Measurements from ENCODE around the gene ETFB.

Gene ETFB

DNA sequence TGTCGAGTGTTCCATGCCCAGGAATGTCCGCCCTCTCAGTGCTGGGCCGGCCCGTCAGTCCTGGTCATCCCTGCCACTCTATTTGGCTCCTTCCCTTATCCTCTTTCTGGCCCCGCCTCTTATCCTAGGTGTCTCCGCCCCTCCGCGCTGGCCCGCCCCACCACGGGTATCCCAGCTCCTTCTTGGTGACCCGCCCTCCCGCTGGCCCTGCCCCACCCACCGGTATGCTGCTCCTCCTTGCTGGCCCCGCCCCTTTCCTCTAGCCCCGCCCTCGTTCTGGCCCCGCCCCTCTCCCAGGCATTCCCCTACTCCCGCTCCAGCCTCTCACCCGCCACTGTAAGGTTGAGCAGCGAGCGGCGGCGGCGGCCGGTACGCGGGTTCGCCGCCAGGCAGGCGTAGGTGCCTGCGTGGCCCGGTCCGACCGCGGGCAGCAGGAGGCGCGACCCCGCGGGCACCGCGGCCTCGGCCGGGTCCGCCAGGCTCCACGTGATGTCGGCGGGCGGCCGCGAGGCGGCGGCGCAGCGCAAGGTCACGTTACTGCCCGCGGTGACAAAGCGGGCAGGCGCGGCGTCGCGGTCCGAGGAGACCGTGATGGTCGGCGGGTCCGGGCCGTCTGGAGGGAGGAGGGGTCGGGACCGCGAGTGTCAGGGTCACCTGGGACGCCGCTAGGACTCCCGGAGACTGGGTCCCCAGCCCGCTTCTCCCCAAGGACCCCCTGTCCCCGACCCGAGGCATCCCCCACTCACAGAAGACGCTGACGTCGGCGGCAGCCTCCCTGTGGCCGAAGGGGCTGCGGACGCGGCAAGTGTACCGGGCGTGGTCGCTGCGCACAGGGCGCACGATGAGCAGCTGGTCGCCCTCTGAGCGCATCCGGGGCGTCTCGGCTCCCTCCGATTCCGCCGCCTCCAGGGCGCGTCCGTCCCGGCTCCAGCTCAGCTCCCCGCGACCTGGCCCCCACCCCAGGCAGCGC, 26.2 kb downstream of the ETFB start:
- Histone ChIP-seq H3K36me3 (ENCODE audit: control insufficient read depth, insufficient read depth, low read length) (no peaks in the 10 kb centered on the region), H3K27me3 (replicated peaks; ENCODE audit: control insufficient read depth, insufficient read depth, low read length, poor library complexity, severe bottlenecking) (no peaks in the 10 kb centered on the region), H3K4me1 (ENCODE audit: control insufficient read depth, insufficient read depth, low read length, poor library complexity, severe bottlenecking) (peaks cover 15% of the 10 kb centered on the region), H3K27ac (ENCODE audit: insufficient read depth, low read length, poor library complexity, severe bottlenecking) (peak overlapping the region; percentile 23), H3K9me3 (ENCODE audit: control insufficient read depth, low read length) (no peaks in the 10 kb centered on the region), H3K4me3 (ENCODE audit: insufficient read depth, low read depth, low read length, poor library complexity, severe bottlenecking) (peak overlapping the region; percentile 68)
- peak; percentile 85 to 94 (median 87) for DNase-seq

- Histone ChIP-seq H3K27me3 (replicated peaks; ENCODE audit: control insufficient read depth, insufficient read depth, low read length, poor library complexity, severe bottlenecking) (no peaks in the 10 kb centered on the region), H3K4me1 (ENCODE audit: control insufficient read depth, insufficient read depth, low read length, poor library complexity, severe bottlenecking) (peaks cover 15% of the 10 kb centered on the region), H3K27ac (ENCODE audit: insufficient read depth, low read length, poor library complexity, severe bottlenecking) (peak overlapping the region; percentile 2), H3K36me3 (ENCODE audit: control insufficient read depth, insufficient read depth, low read length) (no peaks in the 10 kb centered on the region), H3K9me3 (ENCODE audit: control insufficient read depth, low read length) (no peaks in the 10 kb centered on the region), H3K4me3 (ENCODE audit: insufficient read depth, low read depth, low read length, poor library complexity, severe bottlenecking) (peak overlapping the region; percentile 68)
- peak in 1 of 3 donors; percentile 3 for DNase-seq
Measured at GRCh38 chr19:51339313-51339686, 26.9 kb downstream of the ETFB start.

DNA sequence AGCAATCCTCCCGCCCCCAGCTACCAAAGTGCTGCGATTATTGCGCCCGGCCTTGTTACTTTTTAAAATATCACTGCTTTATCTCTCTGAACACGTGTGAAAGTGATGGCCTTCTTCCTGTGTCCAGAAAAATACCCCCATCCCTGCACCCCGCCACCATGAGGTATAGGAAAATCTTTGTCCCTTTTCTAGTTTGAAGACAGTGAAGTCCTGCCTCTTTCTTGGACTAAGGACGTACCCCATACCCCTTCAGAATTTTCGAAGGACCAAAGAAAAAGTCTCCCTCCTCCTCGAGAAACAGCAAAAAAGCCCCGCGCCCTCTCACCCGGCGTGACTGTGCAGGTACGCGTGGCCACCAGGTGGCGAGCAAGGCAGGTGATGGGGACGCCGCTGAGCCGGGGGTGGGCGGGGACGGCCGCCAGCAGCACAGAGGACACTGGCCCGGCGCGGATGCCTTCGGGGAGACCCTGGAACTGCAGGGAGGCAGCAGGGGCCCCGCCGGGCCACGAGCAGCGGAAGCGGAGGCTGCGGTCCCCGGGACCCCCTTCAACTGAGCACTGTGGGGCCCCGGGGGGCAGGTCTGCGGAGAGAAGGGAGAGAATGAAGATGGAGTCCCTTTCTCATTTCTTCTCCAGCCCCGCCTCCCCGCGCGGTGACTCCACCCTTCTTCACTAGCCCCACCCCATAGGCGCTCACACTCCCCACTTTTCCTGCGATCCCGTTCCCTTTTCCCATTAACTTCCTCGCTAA, 27.4 kb downstream of the ETFB start:
- H3K36me3 ChIP-seq (ENCODE audit: control insufficient read depth, insufficient read depth, low read length) = no peaks in the 10 kb centered on the region
- no peaks in the 10 kb centered on the region for H3K27me3 ChIP-seq (replicated peaks; ENCODE audit: control insufficient read depth, insufficient read depth, low read length, poor library complexity, severe bottlenecking)
- H3K9me3 ChIP-seq (ENCODE audit: control insufficient read depth, low read length) = no peaks in the 10 kb centered on the region
- H3K27ac ChIP-seq (ENCODE audit: insufficient read depth, low read length, poor library complexity, severe bottlenecking) = peak overlapping the region; percentile 2
- H3K4me3 ChIP-seq (ENCODE audit: insufficient read depth, low read depth, low read length, poor library complexity, severe bottlenecking) = peak overlapping the region; percentile 68
- H3K4me1 ChIP-seq (ENCODE audit: control insufficient read depth, insufficient read depth, low read length, poor library complexity, severe bottlenecking) = peaks cover 15% of the 10 kb centered on the region
- DNase-seq = peak; percentile 64 to 72 (median 70)

DNA sequence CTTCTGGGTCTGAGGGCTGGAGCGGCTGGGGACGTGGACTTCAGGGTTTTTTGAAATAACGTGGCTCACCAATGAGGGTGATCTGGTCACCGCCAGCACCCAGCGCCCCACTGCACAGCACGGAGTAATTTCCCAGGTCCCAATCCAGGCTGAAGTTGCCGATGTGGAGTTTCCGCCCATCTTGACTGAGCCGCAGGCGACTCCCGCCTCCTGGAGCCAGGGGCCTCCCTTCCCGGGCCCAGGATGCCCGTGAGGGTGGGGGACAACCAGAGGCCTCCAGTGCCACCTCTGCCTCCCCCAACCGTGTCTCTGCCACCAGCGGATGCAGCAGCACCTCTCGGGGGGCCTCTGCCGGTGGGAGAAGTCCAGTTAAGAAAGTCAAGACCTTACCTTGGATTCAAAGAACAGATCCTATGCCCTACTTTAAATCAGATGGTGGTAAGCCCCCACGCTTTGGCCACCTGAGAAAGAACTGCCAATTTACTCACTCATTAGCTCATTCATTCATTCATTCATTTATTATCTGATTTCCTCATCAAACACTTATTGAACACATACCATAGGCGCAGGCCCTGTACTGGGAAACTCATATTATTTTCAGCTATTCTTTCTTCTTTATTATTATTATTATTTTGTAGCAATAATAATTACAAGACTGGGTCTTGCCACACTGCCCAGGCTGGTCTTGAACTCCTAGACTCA, 28.2 kb downstream of the ETFB start:
- no peak for DNase-seq
- Histone ChIP-seq H3K27me3 (replicated peaks; ENCODE audit: control insufficient read depth, insufficient read depth, low read length, poor library complexity, severe bottlenecking) (no peaks in the 10 kb centered on the region), H3K9me3 (ENCODE audit: control insufficient read depth, low read length) (no peaks in the 10 kb centered on the region), H3K36me3 (ENCODE audit: control insufficient read depth, insufficient read depth, low read length) (no peaks in the 10 kb centered on the region), H3K27ac (ENCODE audit: insufficient read depth, low read length, poor library complexity, severe bottlenecking) (no peak overlapping the region), H3K4me1 (ENCODE audit: control insufficient read depth, insufficient read depth, low read length, poor library complexity, severe bottlenecking) (peaks cover 15% of the 10 kb centered on the region), H3K4me3 (ENCODE audit: insufficient read depth, low read depth, low read length, poor library complexity, severe bottlenecking) (no peak overlapping the region)

DNA sequence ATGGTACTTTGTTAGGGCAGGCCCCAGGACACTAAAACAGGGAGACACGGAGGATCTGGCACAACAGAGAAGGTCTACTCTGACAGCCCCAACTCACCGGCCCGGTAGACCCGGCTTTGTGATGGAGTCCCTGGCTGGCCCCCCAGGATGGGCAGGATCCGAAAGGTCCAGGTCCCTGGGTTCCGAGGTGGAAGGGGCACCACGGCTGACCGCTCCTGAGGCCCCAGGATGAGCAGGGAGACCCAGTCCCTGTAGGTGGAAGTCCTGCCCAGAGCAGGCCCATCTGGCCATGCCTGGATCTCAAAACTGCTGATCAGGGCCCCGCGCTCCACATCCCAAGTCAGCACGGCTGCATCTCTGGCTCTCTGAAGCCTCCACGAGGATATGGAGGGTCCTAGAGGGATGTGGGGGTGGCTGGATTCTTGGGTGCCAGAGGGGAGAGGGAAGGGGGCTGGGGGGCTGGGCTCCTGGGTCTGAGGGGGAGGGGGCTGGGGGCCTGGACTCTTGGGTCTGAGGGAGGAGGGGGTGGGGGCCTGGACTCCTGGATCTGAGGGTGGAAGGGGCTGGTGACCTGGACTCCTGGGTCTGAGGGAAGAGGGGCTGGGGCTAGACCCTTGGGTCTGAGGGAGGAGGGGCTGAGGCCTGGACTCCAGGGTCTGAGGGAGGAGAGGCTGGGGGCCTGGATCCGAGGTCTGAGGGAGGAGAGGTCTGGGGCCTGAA, 28.9 kb downstream of the ETFB start:
- Histone ChIP-seq H3K4me1 (ENCODE audit: control insufficient read depth, insufficient read depth, low read length, poor library complexity, severe bottlenecking) (peaks cover 15% of the 10 kb centered on the region), H3K36me3 (ENCODE audit: control insufficient read depth, insufficient read depth, low read length) (no peaks in the 10 kb centered on the region), H3K27me3 (replicated peaks; ENCODE audit: control insufficient read depth, insufficient read depth, low read length, poor library complexity, severe bottlenecking) (no peaks in the 10 kb centered on the region), H3K27ac (ENCODE audit: insufficient read depth, low read length, poor library complexity, severe bottlenecking) (no peak overlapping the region), H3K4me3 (ENCODE audit: insufficient read depth, low read depth, low read length, poor library complexity, severe bottlenecking) (no peak overlapping the region), H3K9me3 (ENCODE audit: control insufficient read depth, low read length) (no peaks in the 10 kb centered on the region)
- no peak for DNase-seq

DNA sequence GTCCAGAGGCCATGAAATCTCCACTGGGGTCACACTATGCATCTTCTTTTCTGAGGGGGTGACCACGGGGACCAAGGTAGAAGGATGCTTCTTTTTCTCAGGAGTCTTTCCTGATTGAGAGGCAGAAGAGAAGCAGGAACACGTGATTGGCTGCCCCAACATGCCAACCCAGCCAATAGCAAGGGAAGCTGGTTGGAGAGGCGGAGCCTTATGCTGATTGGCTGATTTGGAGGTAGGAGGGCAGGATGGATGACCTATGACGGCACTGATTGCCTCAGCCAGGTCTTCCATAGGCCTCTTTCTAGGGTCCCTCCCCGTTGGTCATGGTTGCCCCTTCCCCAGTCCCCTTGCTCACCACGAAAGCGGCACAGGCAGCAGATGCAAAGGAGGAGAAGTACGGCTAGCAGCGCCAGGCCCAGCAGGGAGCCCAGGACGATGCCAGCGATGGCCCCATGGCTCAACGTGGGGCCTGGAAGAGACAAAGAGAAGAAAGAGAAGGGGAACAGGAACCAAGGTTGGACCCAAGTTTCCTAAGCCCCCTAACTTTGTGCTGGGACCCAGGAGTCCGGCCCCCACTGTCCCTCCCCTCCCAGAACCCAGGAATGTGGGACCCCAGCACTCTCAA, 32.2 kb downstream of the ETFB start:
- Histone ChIP-seq H3K9me3 (ENCODE audit: control insufficient read depth, low read length) (no peaks in the 10 kb centered on the region), H3K4me3 (ENCODE audit: insufficient read depth, low read depth, low read length, poor library complexity, severe bottlenecking) (no peak overlapping the region), H3K4me1 (ENCODE audit: control insufficient read depth, insufficient read depth, low read length, poor library complexity, severe bottlenecking) (peaks cover 6% of the 10 kb centered on the region), H3K36me3 (ENCODE audit: control insufficient read depth, insufficient read depth, low read length) (no peaks in the 10 kb centered on the region), H3K27me3 (replicated peaks; ENCODE audit: control insufficient read depth, insufficient read depth, low read length, poor library complexity, severe bottlenecking) (no peaks in the 10 kb centered on the region), H3K27ac (ENCODE audit: insufficient read depth, low read length, poor library complexity, severe bottlenecking) (no peak overlapping the region)
- no peak for DNase-seq

DNA sequence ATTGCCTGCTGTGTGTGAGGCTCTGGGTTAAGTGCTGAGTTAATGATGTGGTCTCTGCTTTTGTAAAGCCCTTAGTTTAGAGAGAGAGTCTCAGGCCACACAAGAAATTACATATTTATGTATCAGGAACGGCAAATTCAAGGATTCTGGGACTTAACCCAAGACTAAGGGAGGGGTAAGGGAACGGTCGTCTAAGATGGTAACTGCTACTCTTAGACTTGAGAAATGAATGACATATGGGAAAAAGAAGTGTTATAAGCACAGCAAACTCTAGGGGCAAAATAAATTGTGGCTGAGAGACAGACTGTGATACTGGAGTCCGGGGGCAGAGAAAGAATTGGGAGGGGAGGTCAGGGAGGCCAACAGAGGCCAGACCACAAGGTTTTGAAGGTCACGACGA, 34.5 kb downstream of the ETFB start:
- H3K4me1 ChIP-seq (ENCODE audit: control insufficient read depth, insufficient read depth, low read length, poor library complexity, severe bottlenecking) = peaks cover 5% of the 10 kb centered on the region
- no peak for DNase-seq
- no peaks in the 10 kb centered on the region for H3K36me3 ChIP-seq (ENCODE audit: control insufficient read depth, insufficient read depth, low read length)
- H3K4me3 ChIP-seq (ENCODE audit: insufficient read depth, low read depth, low read length, poor library complexity, severe bottlenecking) = no peak overlapping the region
- no peak overlapping the region for H3K27ac ChIP-seq (ENCODE audit: insufficient read depth, low read length, poor library complexity, severe bottlenecking)
- H3K27me3 ChIP-seq (replicated peaks; ENCODE audit: control insufficient read depth, insufficient read depth, low read length, poor library complexity, severe bottlenecking) = peaks cover 21% of the 10 kb centered on the region
- no peaks in the 10 kb centered on the region for H3K9me3 ChIP-seq (ENCODE audit: control insufficient read depth, low read length)

DNA sequence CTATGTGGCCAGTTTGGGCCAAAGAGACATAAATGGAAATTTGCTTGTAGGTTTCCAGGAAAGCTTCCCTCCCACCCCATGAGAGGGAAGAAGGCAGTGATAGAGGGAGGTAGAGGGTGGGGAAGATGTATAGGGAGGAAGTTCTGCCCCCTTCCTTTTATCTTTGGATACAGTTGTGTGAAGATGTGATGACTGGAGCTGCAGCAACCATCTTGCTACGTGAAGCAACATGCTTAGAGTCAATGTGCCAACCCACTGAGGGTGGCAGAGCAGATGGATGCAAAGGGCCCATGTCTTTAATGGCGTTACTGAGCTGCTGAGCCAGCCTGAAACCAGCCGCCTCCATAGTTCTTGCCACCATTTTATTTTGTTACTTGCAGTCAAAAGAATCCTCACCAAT, 35.0 kb downstream of the ETFB start:
- Histone ChIP-seq H3K36me3 (ENCODE audit: control insufficient read depth, insufficient read depth, low read length) (no peaks in the 10 kb centered on the region), H3K4me1 (ENCODE audit: control insufficient read depth, insufficient read depth, low read length, poor library complexity, severe bottlenecking) (peaks cover 5% of the 10 kb centered on the region), H3K4me3 (ENCODE audit: insufficient read depth, low read depth, low read length, poor library complexity, severe bottlenecking) (no peak overlapping the region), H3K9me3 (ENCODE audit: control insufficient read depth, low read length) (no peaks in the 10 kb centered on the region), H3K27ac (ENCODE audit: insufficient read depth, low read length, poor library complexity, severe bottlenecking) (no peak overlapping the region), H3K27me3 (replicated peaks; ENCODE audit: control insufficient read depth, insufficient read depth, low read length, poor library complexity, severe bottlenecking) (peaks cover 26% of the 10 kb centered on the region)
- no peak for DNase-seq

DNA sequence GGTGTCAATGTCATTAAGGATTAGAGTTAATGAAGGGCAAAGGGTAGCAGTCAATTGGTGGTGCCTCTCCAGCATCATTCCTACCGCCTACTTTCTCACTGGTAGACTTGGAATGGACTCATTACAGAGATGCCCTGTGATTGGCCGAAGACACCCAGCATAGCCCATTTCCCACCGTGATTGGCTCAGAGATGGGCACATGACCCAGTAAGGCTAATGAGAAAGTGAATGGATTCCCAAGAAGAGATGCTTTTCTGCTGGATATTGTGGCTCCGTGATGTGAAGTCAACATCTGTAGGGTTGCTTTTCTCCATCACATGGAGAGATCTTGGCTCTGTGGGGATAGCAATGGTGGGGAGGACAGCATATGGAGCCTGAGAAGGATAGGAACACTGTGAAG, 35.8 kb downstream of the ETFB start:
- no peaks in the 10 kb centered on the region for H3K36me3 ChIP-seq (ENCODE audit: control insufficient read depth, insufficient read depth, low read length)
- peaks cover 5% of the 10 kb centered on the region for H3K4me1 ChIP-seq (ENCODE audit: control insufficient read depth, insufficient read depth, low read length, poor library complexity, severe bottlenecking)
- peaks cover 32% of the 10 kb centered on the region for H3K27me3 ChIP-seq (replicated peaks; ENCODE audit: control insufficient read depth, insufficient read depth, low read length, poor library complexity, severe bottlenecking)
- no peak overlapping the region for H3K4me3 ChIP-seq (ENCODE audit: insufficient read depth, low read depth, low read length, poor library complexity, severe bottlenecking)
- H3K27ac ChIP-seq (ENCODE audit: insufficient read depth, low read length, poor library complexity, severe bottlenecking) = no peak overlapping the region
- DNase-seq = no peak
- H3K9me3 ChIP-seq (ENCODE audit: control insufficient read depth, low read length) = no peaks in the 10 kb centered on the region

Data from effector memory CD4-positive, alpha-beta T cell (primary cell).